ENCODE results near the gene GUCA2B.

- TF ChIP-seq CTCF (IDR thresholded peaks at IDR 0.05) (no peak), POLR2AphosphoS5 (IDR thresholded peaks at IDR 0.05; ENCODE audit: low read depth, low read length) (no peak)
These were observed at the start of gene GUCA2B for GRCh38 chr1:42152907-42153600.
